Neuronal stem cell (in vitro differentiated cells): ENCODE results near the gene SNX25.

ENCODE experiments used
- DNase-seq: peaks from one replicate; pipeline ENCODE4 v3.0.0-alpha.2; 2013; ENCODE audit warnings: low spot score
- H2AFZ ChIP-seq: one replicate; pipeline ENCODE4 v1.6.1; 2013; ENCODE audit warnings: mild to moderate bottlenecking, low read length, inconsistent platforms
- H2AK5ac ChIP-seq: 2 replicates; pipeline ENCODE4 v1.6.1; 2013; ENCODE audit warnings: low read depth, mild to moderate bottlenecking, inconsistent platforms, low read length, moderate library complexity, mixed read lengths
- H2BK120ac ChIP-seq: 2 replicates; pipeline ENCODE4 v1.6.1; 2013; ENCODE audit warnings: low read depth, mild to moderate bottlenecking, inconsistent platforms, low read length, moderate library complexity, mixed read lengths
- H2BK12ac ChIP-seq: one replicate; pipeline ENCODE4 v1.6.1; 2013; ENCODE audit warnings: low read length, inconsistent platforms
- H2BK15ac ChIP-seq: 2 replicates; pipeline ENCODE4 v1.6.1; 2013; ENCODE audit warnings: mild to moderate bottlenecking, low read length, inconsistent platforms, mixed read lengths
- H2BK5ac ChIP-seq: one replicate; pipeline ENCODE4 v1.6.1; 2013; ENCODE audit warnings: inconsistent platforms, mild to moderate bottlenecking, low read length, moderate library complexity
- H3K14ac ChIP-seq: one replicate; pipeline ENCODE4 v1.6.1; 2013; ENCODE audit warnings: low read length, inconsistent platforms
- H3K18ac ChIP-seq: 2 replicates; pipeline ENCODE4 v1.6.1; 2013; ENCODE audit warnings: low read length, inconsistent platforms
- H3K23ac ChIP-seq: 2 replicates; pipeline ENCODE4 v1.6.1; 2013; ENCODE audit warnings: low read depth, mild to moderate bottlenecking, mixed read lengths, low read length, inconsistent platforms; ENCODE audit not compliant: poor library complexity
- H3K27ac ChIP-seq: replicated peaks from 3 replicates; pipeline ENCODE4 v1.5.1; 2013; ENCODE audit warnings: low read length, inconsistent platforms
- H3K27me3 ChIP-seq, 3 experiments: 2 replicates each; pipeline ENCODE4 v1.6.1; 2013; ENCODE audit warnings: low read length in 3 of 3, mild to moderate bottlenecking in 2 of 3, inconsistent platforms in 1 of 3, low read depth in 1 of 3, mixed read lengths in 1 of 3, moderate library complexity in 1 of 3; ENCODE audit not compliant: control insufficient read depth in 3 of 3, insufficient read depth in 3 of 3
- H3K36me3 ChIP-seq, 2 donors: replicated peaks in 1 of 2; 2 replicates each; pipeline ENCODE4 v1.6.1; 2013; ENCODE audit warnings: low read length in 2 of 2; ENCODE audit not compliant: control insufficient read depth in 2 of 2, insufficient read depth in 2 of 2
- H3K4ac ChIP-seq: 2 replicates; pipeline ENCODE4 v1.6.1; 2013; ENCODE audit warnings: inconsistent platforms, mild to moderate bottlenecking, low read length, moderate library complexity
- H3K4me1 ChIP-seq, 2 donors: 1 replicate in 1 of 2; 2 replicates in 1 of 2; pipeline ENCODE4 v1.6.1; 2013; ENCODE audit warnings: low read length in 2 of 2, low read depth in 1 of 2; ENCODE audit not compliant: control insufficient read depth in 2 of 2, insufficient read depth in 1 of 2
- H3K4me2 ChIP-seq: one replicate; pipeline ENCODE4 v1.6.1; 2013; ENCODE audit warnings: mild to moderate bottlenecking, low read length, inconsistent platforms; ENCODE audit not compliant: insufficient read depth, poor library complexity, severe bottlenecking
- H3K4me3 ChIP-seq, 2 donors: 2 replicates each; pipeline ENCODE4 v1.5.1; 2013; ENCODE audit warnings: low read length in 2 of 2, mild to moderate bottlenecking in 2 of 2, inconsistent platforms in 1 of 2, moderate library complexity in 1 of 2
- H3K79me1 ChIP-seq: one replicate; pipeline ENCODE4 v1.6.1; 2013; ENCODE audit warnings: low read depth, mild to moderate bottlenecking, inconsistent platforms, low read length, moderate library complexity
- H3K9ac ChIP-seq: one replicate; pipeline ENCODE4 v1.6.1; 2013; ENCODE audit warnings: mild to moderate bottlenecking, low read depth, low read length, inconsistent platforms; ENCODE audit not compliant: poor library complexity
- H3K9me3 ChIP-seq, 2 donors: replicated peaks in 1 of 2; 2 replicates each; pipeline versions ENCODE3 to v1.6.1; 2013; ENCODE audit warnings: low read length in 2 of 2, mild to moderate bottlenecking in 2 of 2, inconsistent platforms in 1 of 2, low read depth in 1 of 2, mixed read lengths in 1 of 2, moderate library complexity in 1 of 2; ENCODE audit not compliant: control insufficient read depth in 2 of 2, insufficient read depth in 1 of 2
- H4K8ac ChIP-seq: one replicate; pipeline ENCODE4 v1.6.1; 2013; ENCODE audit warnings: low read depth, mild to moderate bottlenecking, inconsistent platforms, low read length, moderate library complexity
- H4K91ac ChIP-seq: one replicate; pipeline ENCODE4 v1.6.1; 2013; ENCODE audit warnings: low read length, low read depth, mild to moderate bottlenecking, inconsistent platforms; ENCODE audit not compliant: poor library complexity
- whole genome bisulfite sequencing, 2 donors: extraction: QIAGEN DNeasy Blood & Tissue Kit; methylation state at CpG; one replicate each; pipeline ENCODE4 v1.1.7; 2013; ENCODE audit warnings: missing lambda C conversion rate in 2 of 2, mixed read lengths in 1 of 2; ENCODE audit not compliant: insufficient read length in 2 of 2, insufficient replicate concordance in 1 of 2; ENCODE audit errors: extremely low coverage in 2 of 2; 5-methylcytosine and 5-hydroxymethylcytosine counted together

The SNX25 gene

DNA sequence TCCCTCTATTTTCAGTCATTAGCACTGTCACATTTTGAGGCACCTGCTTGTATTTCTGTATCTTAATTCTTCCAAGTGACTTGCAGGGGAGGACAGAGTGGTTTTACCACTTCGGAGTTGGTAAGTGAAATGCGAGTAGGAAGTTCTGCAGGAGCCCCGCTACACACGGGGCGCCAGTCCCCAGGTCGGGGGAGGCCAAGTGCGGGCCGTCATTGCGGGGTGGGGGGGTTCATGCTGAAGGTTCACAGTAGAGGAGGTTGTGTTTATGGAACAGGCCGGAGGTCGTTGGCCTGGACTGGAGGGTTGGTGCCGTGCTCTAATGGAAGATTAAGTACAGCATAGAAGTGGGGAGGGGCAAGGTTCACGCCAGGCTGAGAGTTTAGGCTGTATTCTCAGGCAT lies 142.3 kb downstream of the SNX25 start:
- no peak overlapping the region for H2AFZ ChIP-seq
- H3K27me3 ChIP-seq: no peaks in the 10 kb centered on the region
- H3K4me2 ChIP-seq: no peak overlapping the region
- H4K8ac ChIP-seq: no peak overlapping the region
- H2BK12ac ChIP-seq: no peak overlapping the region
- WGBS, 2 donors: no CpG with 5 or more reads among the region's 13 CpGs
- no peak overlapping the region for H3K18ac ChIP-seq
- no peak overlapping the region for H3K4ac ChIP-seq
- no peak overlapping the region for H2BK5ac ChIP-seq
- H3K23ac ChIP-seq: no peak overlapping the region
- H2BK120ac ChIP-seq: no peak overlapping the region
- no peak overlapping the region for H3K9ac ChIP-seq
- no peak overlapping the region for H2BK15ac ChIP-seq
- no peaks in the 10 kb centered on the region for H3K4me1 ChIP-seq
- peaks cover 15 to 45% of the 10 kb centered on the region in 2 donors for H3K36me3 ChIP-seq
- H3K27ac ChIP-seq: no peak overlapping the region
- H3K4me3 ChIP-seq: no peak overlapping the region
- no peak for DNase-seq
- H4K91ac ChIP-seq: no peak overlapping the region
- H2AK5ac ChIP-seq: no peak overlapping the region
- no peak overlapping the region for H3K14ac ChIP-seq
- H3K9me3 ChIP-seq: no peaks in the 10 kb centered on the region
- H3K79me1 ChIP-seq: no peaks in the 10 kb centered on the region

DNA sequence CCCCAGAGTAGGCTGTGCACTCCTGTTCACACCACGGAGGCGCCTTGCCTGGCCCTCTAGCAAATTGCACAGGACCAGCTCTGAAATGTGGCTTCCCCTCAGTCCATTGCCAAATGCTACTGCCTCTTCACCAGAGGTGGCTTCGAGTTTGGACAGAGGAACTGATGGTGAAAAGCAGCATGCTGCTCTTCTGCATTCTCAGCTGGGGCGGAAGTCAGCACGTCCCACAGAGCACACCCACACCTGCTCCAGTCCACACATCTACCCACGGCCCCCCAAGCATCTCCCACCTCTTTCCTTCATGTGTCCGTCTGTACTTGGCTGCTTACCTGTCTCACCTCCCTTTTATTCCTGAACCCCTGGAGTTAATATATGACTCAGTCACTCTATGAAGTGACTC lies 142.8 kb downstream of the SNX25 start:
- H3K4ac ChIP-seq: no peak overlapping the region
- H3K36me3 ChIP-seq: peaks cover 13 to 41% of the 10 kb centered on the region in 2 donors
- no peak overlapping the region for H2AFZ ChIP-seq
- no peak overlapping the region for H3K9ac ChIP-seq
- no peak overlapping the region for H4K8ac ChIP-seq
- H3K18ac ChIP-seq: no peak overlapping the region
- H3K23ac ChIP-seq: no peak overlapping the region
- H3K9me3 ChIP-seq: no peaks in the 10 kb centered on the region
- no peak overlapping the region for H3K4me3 ChIP-seq
- no peak overlapping the region for H2AK5ac ChIP-seq
- no peaks in the 10 kb centered on the region for H3K4me1 ChIP-seq
- no peak overlapping the region for H2BK120ac ChIP-seq
- H3K27me3 ChIP-seq: no peaks in the 10 kb centered on the region
- no peak overlapping the region for H3K4me2 ChIP-seq
- DNase-seq: no peak
- H2BK15ac ChIP-seq: no peak overlapping the region
- H2BK12ac ChIP-seq: no peak overlapping the region
- H3K79me1 ChIP-seq: no peaks in the 10 kb centered on the region
- no peak overlapping the region for H2BK5ac ChIP-seq
- H4K91ac ChIP-seq: no peak overlapping the region
- no peak overlapping the region for H3K27ac ChIP-seq
- H3K14ac ChIP-seq: no peak overlapping the region
- no CpG with 5 or more reads among the region's 7 CpGs for WGBS, 2 donors

DNA sequence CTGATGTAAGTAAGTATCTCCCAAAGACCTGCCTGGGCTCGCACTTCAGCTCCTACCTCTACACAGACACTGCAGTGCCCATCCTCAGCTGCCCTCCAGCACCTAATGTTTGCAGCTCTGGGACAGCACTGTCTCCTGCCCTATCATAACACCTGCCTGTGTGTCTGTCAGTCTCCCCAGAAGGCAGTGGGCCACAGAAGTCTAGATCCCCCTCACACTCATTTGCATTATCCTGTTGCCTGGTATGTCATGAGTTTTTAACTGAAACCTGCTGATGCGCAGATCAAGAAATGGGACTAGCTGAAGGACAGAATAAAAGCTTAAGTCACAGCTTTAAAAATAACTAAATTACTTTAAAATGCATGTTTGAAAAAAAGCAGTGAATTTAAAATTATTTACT lies 143.3 kb downstream of the SNX25 start:
- no peak overlapping the region for H3K27ac ChIP-seq
- no CpG with 5 or more reads among the region's 2 CpGs for WGBS, 2 donors
- no peak overlapping the region for H2AFZ ChIP-seq

DNA sequence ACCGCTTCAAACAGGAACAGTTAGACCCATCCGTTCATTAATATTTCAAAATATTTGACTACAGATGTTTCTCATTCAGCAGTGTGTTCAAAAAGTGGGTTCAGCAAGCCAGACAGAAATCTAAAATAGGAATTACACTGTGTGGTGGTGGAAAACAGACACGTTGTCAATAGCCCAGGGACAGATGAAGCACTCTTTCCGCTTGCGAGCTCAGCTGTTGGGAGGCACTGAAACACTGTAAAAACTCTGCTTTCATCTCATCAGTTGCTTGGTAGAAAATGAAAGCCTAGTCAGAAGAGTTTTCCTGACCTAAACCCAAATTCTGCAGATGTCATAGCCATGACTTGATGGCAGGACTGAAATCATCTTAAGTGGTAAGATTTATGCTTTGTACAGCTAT lies 147.8 kb downstream of the SNX25 start:
- Histone ChIP-seq H3K4me1 (no peaks in the 10 kb centered on the region), H2BK12ac (no peak overlapping the region), H3K23ac (no peak overlapping the region), H3K14ac (no peak overlapping the region), H2BK15ac (no peak overlapping the region), H3K4me3 (no peak overlapping the region), H2BK5ac (no peak overlapping the region), H2AFZ (no peak overlapping the region), H2BK120ac (no peak overlapping the region), H3K27ac (no peak overlapping the region), H3K18ac (no peak overlapping the region), H3K36me3 (peaks cover 5 to 19% of the 10 kb centered on the region in 2 donors), H4K8ac (no peak overlapping the region), H3K79me1 (no peaks in the 10 kb centered on the region), H4K91ac (no peak overlapping the region), H3K9me3 (no peaks in the 10 kb centered on the region), H3K27me3 (no peaks in the 10 kb centered on the region), H2AK5ac (no peak overlapping the region), H3K4me2 (no peak overlapping the region), H3K9ac (no peak overlapping the region), H3K4ac (no peak overlapping the region)
- no CpG with 5 or more reads among the region's 5 CpGs for WGBS, 2 donors
- no peak for DNase-seq

More for the DNA sequence above, 143.3 kb downstream of the SNX25 start:
- Histone ChIP-seq H3K9ac (peak overlapping the region; percentile 51), H3K4me1 (no peaks in the 10 kb centered on the region), H3K14ac (no peak overlapping the region), H3K27me3 (no peaks in the 10 kb centered on the region), H3K18ac (no peak overlapping the region), H3K79me1 (no peaks in the 10 kb centered on the region), H2AK5ac (no peak overlapping the region), H2BK12ac (no peak overlapping the region), H3K36me3 (peaks cover 12 to 41% of the 10 kb centered on the region in 2 donors), H2BK120ac (no peak overlapping the region), H2BK15ac (no peak overlapping the region), H3K4me2 (no peak overlapping the region), H3K4me3 (no peak overlapping the region), H4K91ac (no peak overlapping the region), H2BK5ac (peak overlapping the region; percentile 63), H4K8ac (no peak overlapping the region), H3K23ac (no peak overlapping the region), H3K4ac (peak overlapping the region; percentile 90), H3K9me3 (no peaks in the 10 kb centered on the region)
- DNase-seq: no peak
